PFSK-1 (cell line): ENCODE measurements around the gene MTMR2.

ENCODE experiments used
- FOXP2 ChIP-seq: optimal IDR thresholded peaks from 2 replicates; pipeline ENCODE3; 2011; ENCODE audit warnings: borderline replicate concordance, control low read depth, inconsistent platforms; ENCODE audit not compliant: insufficient read depth; ENCODE audit errors: extremely low read length, extremely low read depth
- POLR2AphosphoS5 ChIP-seq: IDR thresholded peaks from 2 replicates; pipeline ENCODE4 v1.6.1; 2012; ENCODE audit warnings: low read depth, mild to moderate bottlenecking, control low read depth, low read length, moderate library complexity
- REST ChIP-seq, 2 experiments: IDR thresholded peaks; 2 replicates each; pipeline versions ENCODE4 v1.6.1 to v1.8.0; 2011 to 2012; ENCODE audit warnings: low read depth in 2 of 2, low read length in 2 of 2, control low read depth in 1 of 2, inconsistent platforms in 1 of 2, mild to moderate bottlenecking in 1 of 2, moderate library complexity in 1 of 2; ENCODE audit not compliant: insufficient read depth in 1 of 2
- SIN3A ChIP-seq: IDR thresholded peaks from 2 replicates; pipeline ENCODE4 v1.6.1; 2012; ENCODE audit warnings: mild to moderate bottlenecking, low read length, moderate library complexity, borderline replicate concordance; ENCODE audit not compliant: insufficient read depth
- TAF1 ChIP-seq: IDR thresholded peaks from 2 replicates; pipeline ENCODE4 v1.6.1; 2012; ENCODE audit warnings: low read length, control low read depth, borderline replicate concordance; ENCODE audit not compliant: insufficient read depth

MTMR2 gene

GRCh38 chr11:95849087-95849825, 74.7 kb downstream of the MTMR2 start:
- TF ChIP-seq SIN3A (no peak), REST (IDR thresholded peaks at IDR 0.05; ENCODE audit: insufficient read depth in 1 of 2, low read depth in 2 of 2, low read length in 2 of 2) (no peak), TAF1 (no peak), FOXP2 (no peak), POLR2AphosphoS5 (no peak)

- TF ChIP-seq POLR2AphosphoS5 (no peak), FOXP2 (no peak), SIN3A (no peak), REST (IDR thresholded peaks at IDR 0.05; ENCODE audit: insufficient read depth in 1 of 2, low read depth in 2 of 2, low read length in 2 of 2) (no peak), TAF1 (no peak)
These were observed 78.7 kb downstream of the MTMR2 start for GRCh38 chr11:95845167-95845566.

- no peak for TF ChIP-seq REST (IDR thresholded peaks at IDR 0.05; ENCODE audit: insufficient read depth in 1 of 2, low read depth in 2 of 2, low read length in 2 of 2)
- TF ChIP-seq FOXP2 = no peak
- TF ChIP-seq TAF1 = no peak
- TF ChIP-seq SIN3A = no peak
- no peak for TF ChIP-seq POLR2AphosphoS5
These were observed 88.0 kb downstream of the MTMR2 start for GRCh38 chr11:95835768-95836488.

- TF ChIP-seq POLR2AphosphoS5 (no peak), SIN3A (no peak), FOXP2 (no peak), TAF1 (no peak), REST (IDR thresholded peaks at IDR 0.05; ENCODE audit: insufficient read depth in 1 of 2, low read depth in 2 of 2, low read length in 2 of 2) (no peak)
These were observed 88.6 kb downstream of the MTMR2 start for GRCh38 chr11:95835351-95835750.
